Type B pancreatic cell (in vitro differentiated cells): ENCODE data around the gene HOXA7. TPM values are rescaled to one million over a fixed set of nuclear protein-coding genes. Genes with fewer than 3 reads are reported as not detected.
A peak's percentile ranks its signal among the peaks of the same experiment; 100 is the strongest.

ENCODE experiments used
- DNase-seq: peaks from one replicate; pipeline ENCODE4 v3.0.0; 2021; ENCODE audit warnings: mixed read lengths; ENCODE audit not compliant: unreplicated experiment; ENCODE audit errors: extremely low spot score
- H3K27ac Mint-ChIP-seq: 2 replicates; pipeline ENCODE4 v1.8.0; 2021; ENCODE audit warnings: mild to moderate bottlenecking, mixed read lengths
- H3K27me3 Mint-ChIP-seq: 2 replicates; pipeline ENCODE4 v1.8.0; 2021; ENCODE audit warnings: mixed read lengths
- H3K36me3 Mint-ChIP-seq: 2 replicates; pipeline ENCODE4 v1.8.0; 2021; ENCODE audit warnings: mixed read lengths
- H3K4me1 Mint-ChIP-seq: one replicate; pipeline ENCODE4 v1.8.0; 2021; ENCODE audit warnings: mixed read lengths; ENCODE audit not compliant: unreplicated experiment
- H3K4me3 Mint-ChIP-seq: 2 replicates; pipeline ENCODE4 v1.8.0; 2021; ENCODE audit warnings: mild to moderate bottlenecking, mixed read lengths
- H3K9me3 Mint-ChIP-seq: 2 replicates; pipeline ENCODE4 v1.8.0; 2021; ENCODE audit warnings: mixed read lengths
- total RNA-seq: library from RNA; stranded (reverse); gene quantifications from 2 replicates; pipeline ENCODE4 v1.2.1, GENCODE V29; 2021; ENCODE audit warnings: low replicate concordance
- TF ChIP-seq, protein P1 (sequence below): fragments of 200-600 bp; sonication (generic); conservative IDR thresholded peaks from 2 replicates; pipeline ENCODE4 v1.5.0; 2021; ENCODE audit warnings: antibody characterized with exemption, mild to moderate bottlenecking

The HOXA7 gene
- total RNA-seq, 1 donor from 2014 or later, result 6.2 TPM

DNA sequence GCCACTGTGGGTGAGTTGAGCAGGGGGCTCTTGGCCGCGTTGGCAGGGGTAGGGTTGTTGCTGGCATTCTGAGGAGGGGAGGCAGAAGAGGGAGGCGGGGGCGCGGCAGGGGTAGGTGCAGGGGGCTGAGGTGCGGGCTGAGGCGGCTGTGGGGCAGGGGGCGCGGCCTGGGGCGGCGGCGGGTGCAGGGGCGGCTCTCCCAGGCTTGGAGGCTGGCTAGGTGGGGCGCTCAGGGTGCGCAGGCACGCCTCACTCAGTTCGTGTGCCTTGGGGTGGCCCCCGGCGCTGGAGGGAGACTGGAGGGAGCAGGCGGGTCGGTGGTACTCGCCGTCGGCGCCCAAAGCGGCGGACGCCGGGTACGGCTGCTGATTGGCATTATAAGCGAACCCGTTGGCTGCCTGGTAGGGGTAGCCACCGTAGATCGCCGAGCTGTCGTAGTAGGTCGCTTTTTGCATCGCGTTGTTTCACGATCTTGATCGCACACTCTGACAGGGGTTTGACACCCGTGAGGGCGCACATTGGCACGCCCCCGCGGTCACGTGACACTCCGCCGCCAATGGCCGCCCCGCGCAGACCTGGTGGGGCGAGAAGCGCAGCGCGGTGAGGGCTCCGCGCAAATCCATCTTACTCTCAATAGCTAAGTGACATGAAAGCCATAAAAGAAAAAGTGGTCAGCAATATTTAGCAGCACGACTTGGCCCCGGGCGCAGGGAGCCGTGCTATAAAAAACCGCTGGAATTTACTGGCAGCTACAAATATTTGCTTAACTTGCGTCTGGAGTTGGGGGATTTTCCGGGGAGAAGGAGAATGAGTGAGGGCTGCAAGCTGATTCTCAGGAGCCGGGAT, 46.1 kb downstream of the HOXA7 start:
- H3K4me1 Mint-ChIP-seq, result peaks cover 36% of the 10 kb centered on the region
- DNase-seq, result peak; percentile 95
- TF ChIP-seq, protein P1, sequence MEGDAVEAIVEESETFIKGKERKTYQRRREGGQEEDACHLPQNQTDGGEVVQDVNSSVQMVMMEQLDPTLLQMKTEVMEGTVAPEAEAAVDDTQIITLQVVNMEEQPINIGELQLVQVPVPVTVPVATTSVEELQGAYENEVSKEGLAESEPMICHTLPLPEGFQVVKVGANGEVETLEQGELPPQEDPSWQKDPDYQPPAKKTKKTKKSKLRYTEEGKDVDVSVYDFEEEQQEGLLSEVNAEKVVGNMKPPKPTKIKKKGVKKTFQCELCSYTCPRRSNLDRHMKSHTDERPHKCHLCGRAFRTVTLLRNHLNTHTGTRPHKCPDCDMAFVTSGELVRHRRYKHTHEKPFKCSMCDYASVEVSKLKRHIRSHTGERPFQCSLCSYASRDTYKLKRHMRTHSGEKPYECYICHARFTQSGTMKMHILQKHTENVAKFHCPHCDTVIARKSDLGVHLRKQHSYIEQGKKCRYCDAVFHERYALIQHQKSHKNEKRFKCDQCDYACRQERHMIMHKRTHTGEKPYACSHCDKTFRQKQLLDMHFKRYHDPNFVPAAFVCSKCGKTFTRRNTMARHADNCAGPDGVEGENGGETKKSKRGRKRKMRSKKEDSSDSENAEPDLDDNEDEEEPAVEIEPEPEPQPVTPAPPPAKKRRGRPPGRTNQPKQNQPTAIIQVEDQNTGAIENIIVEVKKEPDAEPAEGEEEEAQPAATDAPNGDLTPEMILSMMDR, result no peak
- H3K27ac Mint-ChIP-seq, result peak overlapping the region; percentile 97
- H3K27me3 Mint-ChIP-seq, result peaks cover 57% of the 10 kb centered on the region
- peak overlapping the region; percentile 97 for H3K4me3 Mint-ChIP-seq
- H3K36me3 Mint-ChIP-seq, result peaks cover 46% of the 10 kb centered on the region
- no peaks in the 10 kb centered on the region for H3K9me3 Mint-ChIP-seq

DNA sequence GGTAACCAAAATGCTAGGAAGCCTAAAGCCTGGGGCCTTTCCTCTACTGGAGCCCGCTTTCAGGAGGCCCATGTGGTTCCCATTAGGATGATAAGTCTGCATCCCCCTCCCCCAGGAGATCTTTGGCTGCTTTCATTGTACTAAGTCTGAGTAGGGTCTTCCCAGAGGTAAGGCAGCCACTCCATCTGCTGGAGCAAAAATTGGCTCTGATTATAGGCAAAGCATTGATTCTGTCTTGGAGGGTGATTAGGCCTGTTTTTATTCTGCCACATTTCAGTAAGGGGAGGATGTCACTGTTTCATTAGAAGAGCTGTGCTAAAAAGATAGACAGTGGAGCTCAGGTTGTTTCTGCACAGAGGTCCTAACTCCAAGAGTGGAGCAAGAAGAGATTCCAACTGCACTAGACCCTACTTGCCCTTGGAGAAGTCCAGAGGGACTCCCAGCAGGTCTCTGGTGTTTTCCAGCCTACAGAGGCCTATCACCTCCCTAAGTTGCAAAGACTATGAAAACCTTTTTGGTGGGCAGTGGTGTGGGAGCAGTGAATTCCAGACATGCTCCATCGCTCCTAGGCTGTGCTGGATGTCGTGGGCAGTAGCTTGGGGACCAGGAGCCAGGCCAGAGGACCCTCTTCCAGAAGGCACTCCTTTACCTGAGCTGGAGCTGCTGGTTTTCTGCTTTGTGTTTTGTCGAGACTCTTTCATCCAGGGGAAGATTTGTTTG, 46.8 kb downstream of the HOXA7 start:
- DNase-seq, result no peak
- Mint-ChIP-seq H3K36me3 (peaks cover 40% of the 10 kb centered on the region), H3K4me3 (peak overlapping the region; percentile 97), H3K27ac (peak overlapping the region; percentile 97), H3K27me3 (peaks cover 56% of the 10 kb centered on the region), H3K4me1 (peaks cover 43% of the 10 kb centered on the region), H3K9me3 (no peaks in the 10 kb centered on the region)
- TF ChIP-seq, protein P1, result no peak

DNA sequence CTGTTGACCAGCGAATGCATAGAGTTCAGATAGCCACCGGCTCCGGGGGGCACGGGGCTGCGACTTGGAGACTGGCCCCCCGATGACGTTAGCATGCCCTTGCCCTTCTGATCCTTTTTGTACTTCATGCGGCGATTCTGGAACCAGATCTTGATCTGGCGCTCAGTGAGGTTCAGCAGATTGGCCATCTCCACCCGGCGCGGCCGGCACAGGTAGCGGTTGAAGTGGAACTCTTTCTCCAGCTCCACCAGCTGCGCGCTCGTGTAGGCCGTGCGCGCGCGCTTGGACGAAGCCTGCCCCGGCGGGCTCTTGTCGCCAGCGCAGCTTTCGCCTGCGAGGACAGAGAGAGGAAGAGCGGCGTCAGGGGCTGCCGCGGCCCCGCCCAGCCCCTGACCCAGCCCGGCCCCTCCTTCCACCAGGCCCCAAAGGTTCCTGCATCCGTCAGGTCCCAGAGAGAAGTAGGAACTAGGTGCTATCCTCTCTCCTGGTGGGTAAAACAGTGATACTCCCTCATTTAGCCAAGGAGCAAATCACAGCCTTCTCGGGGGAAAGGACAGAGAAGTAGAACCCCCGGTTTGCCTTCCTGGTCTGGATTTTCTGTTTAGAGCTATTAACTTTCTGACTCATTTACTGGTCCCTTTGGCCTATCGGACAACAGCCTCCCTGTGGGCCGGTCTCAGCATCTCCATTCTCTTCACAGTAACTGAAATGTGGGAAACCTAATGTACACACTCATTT, 47.9 kb downstream of the HOXA7 start:
- Mint-ChIP-seq H3K36me3 (peaks cover 37% of the 10 kb centered on the region), H3K4me1 (peaks cover 54% of the 10 kb centered on the region), H3K9me3 (no peaks in the 10 kb centered on the region), H3K27ac (peak overlapping the region; percentile 97), H3K27me3 (peaks cover 61% of the 10 kb centered on the region), H3K4me3 (peak overlapping the region; percentile 97)
- TF ChIP-seq, protein P1, result peak; percentile 44
- DNase-seq, result peak; percentile 81

DNA sequence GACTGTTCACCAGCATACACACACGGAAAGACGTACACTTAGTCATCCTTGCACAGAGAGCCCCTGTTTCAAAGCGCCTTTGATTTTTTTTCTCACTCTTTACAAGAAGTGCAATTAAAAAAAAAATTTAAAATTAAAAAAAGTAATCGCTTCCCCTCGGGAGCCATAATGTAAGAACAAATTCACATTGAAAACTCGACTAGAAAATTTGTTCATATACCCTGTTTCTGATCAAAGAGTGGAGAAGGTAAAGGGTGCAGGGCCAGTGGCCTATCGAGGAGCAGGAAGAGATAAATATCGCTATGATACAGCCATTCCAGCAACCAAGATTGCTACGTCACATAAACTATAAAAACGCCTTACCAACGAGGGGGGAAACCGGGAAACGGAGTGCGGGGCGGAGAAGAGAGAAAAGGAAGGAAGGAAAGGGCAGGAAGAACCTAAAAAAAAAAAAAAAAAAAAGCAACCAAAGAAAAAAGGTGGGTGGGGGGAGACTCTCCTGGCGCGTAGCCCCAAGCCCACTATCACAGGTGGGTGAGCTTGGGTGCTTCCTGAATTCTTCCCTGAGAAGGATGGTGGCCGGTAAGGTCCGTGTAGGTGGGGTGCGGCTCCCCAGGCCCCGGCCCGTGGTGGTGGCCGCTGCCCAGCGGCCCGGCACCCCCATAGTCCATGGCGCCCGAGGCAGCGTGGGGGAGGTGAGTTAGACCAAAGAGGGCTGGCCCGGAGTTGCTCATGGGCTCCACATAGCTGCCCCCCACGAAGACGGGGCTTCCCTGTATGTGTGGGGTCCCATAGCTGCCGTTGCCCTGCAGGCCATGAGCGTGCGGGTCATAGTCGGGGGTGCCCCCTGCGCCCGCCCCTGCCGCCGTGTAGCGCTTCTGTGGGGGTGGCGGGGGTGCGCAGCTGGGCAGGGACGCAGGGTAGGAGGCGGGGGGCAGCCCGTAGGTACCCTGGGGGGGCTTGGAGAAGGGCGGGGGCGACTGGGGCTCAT, 48.8 kb downstream of the HOXA7 start:
- Mint-ChIP-seq H3K27me3 (peaks cover 66% of the 10 kb centered on the region), H3K4me1 (peaks cover 61% of the 10 kb centered on the region)
- TF ChIP-seq, protein P1, result no peak

More for the DNA sequence above, 48.8 kb downstream of the HOXA7 start:
- Mint-ChIP-seq H3K27ac (peak overlapping the region; percentile 97), H3K36me3 (peaks cover 32% of the 10 kb centered on the region), H3K4me3 (peak overlapping the region; percentile 97), H3K9me3 (no peaks in the 10 kb centered on the region)
- DNase-seq, result no peak
